Liver (tissue), 9 donors: ENCODE measurements around the gene KIT. TPM values are rescaled to one million over a fixed set of nuclear protein-coding genes. Genes with fewer than 3 reads are reported as not detected.

ENCODE experiments used
- DNase-seq: peaks from one replicate; pipeline ENCODE4 v3.0.0-alpha.2; 2017; ENCODE audit warnings: low spot score
- H3K27ac ChIP-seq, 2 donors: one replicate each; pipeline ENCODE4 v1.7.0; 2013; ENCODE audit warnings: inconsistent platforms in 2 of 2, low read length in 2 of 2, control low read depth in 1 of 2, low read depth in 1 of 2, mild to moderate bottlenecking in 1 of 2
- H3K27me3 ChIP-seq, 4 donors: one replicate each; pipeline versions ENCODE4 v1.6.1 to v1.7.0; 2013; ENCODE audit warnings: low read length in 3 of 4, inconsistent platforms in 1 of 4, mild to moderate bottlenecking in 1 of 4, moderate library complexity in 1 of 4; ENCODE audit not compliant: control insufficient read depth in 4 of 4, insufficient read depth in 4 of 4
- H3K36me3 ChIP-seq, 4 donors: one replicate each; pipeline versions ENCODE4 v1.6.1 to v1.7.0; 2013; ENCODE audit warnings: low read length in 3 of 4, mild to moderate bottlenecking in 3 of 4, low read depth in 1 of 4, moderate library complexity in 1 of 4; ENCODE audit not compliant: control insufficient read depth in 4 of 4, insufficient read depth in 3 of 4
- H3K4me1 ChIP-seq, 4 donors: one replicate each; pipeline versions ENCODE4 v1.6.1 to v1.7.0; 2013; ENCODE audit warnings: low read length in 3 of 4, mild to moderate bottlenecking in 3 of 4, moderate library complexity in 1 of 4; ENCODE audit not compliant: control insufficient read depth in 4 of 4, insufficient read depth in 4 of 4
- H3K4me3 ChIP-seq, 3 donors: one replicate each; pipeline versions ENCODE4 v1.6.1 to v1.7.0; 2013; ENCODE audit warnings: low read length in 3 of 3, control low read depth in 1 of 3, low read depth in 1 of 3, mild to moderate bottlenecking in 1 of 3
- H3K9ac ChIP-seq, 2 donors: one replicate each; pipeline ENCODE4 v1.7.0; 2013; ENCODE audit warnings: low read length in 2 of 2, mild to moderate bottlenecking in 2 of 2, moderate library complexity in 2 of 2, control low read depth in 1 of 2, low read depth in 1 of 2
- H3K9me3 ChIP-seq, 4 donors: one replicate each; pipeline versions ENCODE4 v1.6.1 to v1.7.0; 2013; ENCODE audit warnings: low read length in 3 of 4; ENCODE audit not compliant: control insufficient read depth in 4 of 4
- EGR1 ChIP-seq, 2 donors: IDR thresholded peaks; 2 replicates each; pipeline ENCODE4 v1.6.1; 2016 to 2018; ENCODE audit warnings: antibody characterized with exemption in 2 of 2, low read depth in 2 of 2
- FOXA1 ChIP-seq: IDR thresholded peaks from 2 replicates; pipeline ENCODE4 v1.6.1; 2016; ENCODE audit warnings: antibody characterized with exemption
- FOXA2 ChIP-seq: IDR thresholded peaks from 2 replicates; pipeline ENCODE4 v1.6.1; 2016; ENCODE audit warnings: antibody characterized with exemption
- GABPA ChIP-seq, 2 donors: IDR thresholded peaks in 1 of 2; conservative IDR thresholded peaks in 1 of 2; 2 replicates each; pipeline ENCODE4 v1.6.1; 2016; ENCODE audit warnings: antibody characterized with exemption in 2 of 2, mild to moderate bottlenecking in 1 of 2, moderate library complexity in 1 of 2
- HNF4A ChIP-seq, 2 donors: conservative IDR thresholded peaks; 2 replicates each; pipeline ENCODE4 v1.6.1; 2016; ENCODE audit warnings: antibody characterized with exemption in 2 of 2, mild to moderate bottlenecking in 2 of 2
- HNF4G ChIP-seq: IDR thresholded peaks from 2 replicates; pipeline ENCODE4 v1.6.1; 2016; ENCODE audit warnings: antibody characterized with exemption
- JUND ChIP-seq, 2 donors: IDR thresholded peaks; 2 replicates each; pipeline ENCODE4 v1.6.1; 2016; ENCODE audit warnings: antibody characterized with exemption in 2 of 2
- NR2F2 ChIP-seq: IDR thresholded peaks from 2 replicates; pipeline ENCODE4 v1.6.1; 2016; ENCODE audit warnings: antibody characterized with exemption
- RAD21 ChIP-seq, 2 donors: IDR thresholded peaks; 2 replicates each; pipeline ENCODE4 v1.6.1; 2016; ENCODE audit warnings: antibody characterized with exemption in 2 of 2, mild to moderate bottlenecking in 2 of 2
- RXRA ChIP-seq, 2 donors: IDR thresholded peaks; 2 replicates each; pipeline ENCODE4 v1.6.1; 2017 to 2018; ENCODE audit warnings: antibody characterized with exemption in 2 of 2, mild to moderate bottlenecking in 1 of 2
- SP1 ChIP-seq: IDR thresholded peaks from 2 replicates; pipeline ENCODE4 v1.6.1; 2018; ENCODE audit warnings: antibody characterized with exemption, mild to moderate bottlenecking
- TAF1 ChIP-seq: conservative IDR thresholded peaks from 2 replicates; pipeline ENCODE4 v1.6.1; 2016; ENCODE audit warnings: antibody characterized with exemption, mild to moderate bottlenecking
- YY1 ChIP-seq: IDR thresholded peaks from 2 replicates; pipeline ENCODE4 v1.6.1; 2016; ENCODE audit warnings: antibody characterized with exemption, mild to moderate bottlenecking
- WGBS: extraction: QIAGEN DNeasy Blood & Tissue Kit; methylation state at CpG from one replicate; pipeline ENCODE4 v1.1.7; 2013; 5-methylcytosine and 5-hydroxymethylcytosine counted together
- polyA plus RNA-seq, 2 donors: library from polyadenylated mRNA; stranded (reverse) in 1 of 2; unstranded in 1 of 2; fragments of 200-250 nt in 1 of 2; fragments of >200 nt in 1 of 2; fragmentation: Nextera tagmentation in 1 of 2; extraction: Ambion mirVana in 1 of 2; gene quantifications; one replicate each; pipeline versions ENCODE4 v1.2.1 to v1.2.3, GENCODE V29; 2013 to 2015
- total RNA-seq, 2 donors: library from RNA; depleted of rRNA; stranded (reverse); fragments of >200 nt; gene quantifications; one replicate each; pipeline ENCODE4 v1.2.3, GENCODE V29; 2014
- TF ChIP-seq, protein P1 (sequence below): IDR thresholded peaks from 2 replicates; pipeline ENCODE4 v1.6.1; 2016; ENCODE audit warnings: antibody characterized with exemption, mild to moderate bottlenecking
- TF ChIP-seq, protein P2 (sequence below): IDR thresholded peaks from 2 replicates; pipeline ENCODE4 v1.6.1; 2016; ENCODE audit warnings: antibody characterized with exemption
- donor health status: healthy.
- donor health status: healthy.
- donor health status: healthy.
- donor health status: healthy.
- donor health status: healthy.

KIT gene
- total and polyA plus RNA-seq, 4 donors, result 0.06 to 5.5 (median 0.96) TPM

DNA sequence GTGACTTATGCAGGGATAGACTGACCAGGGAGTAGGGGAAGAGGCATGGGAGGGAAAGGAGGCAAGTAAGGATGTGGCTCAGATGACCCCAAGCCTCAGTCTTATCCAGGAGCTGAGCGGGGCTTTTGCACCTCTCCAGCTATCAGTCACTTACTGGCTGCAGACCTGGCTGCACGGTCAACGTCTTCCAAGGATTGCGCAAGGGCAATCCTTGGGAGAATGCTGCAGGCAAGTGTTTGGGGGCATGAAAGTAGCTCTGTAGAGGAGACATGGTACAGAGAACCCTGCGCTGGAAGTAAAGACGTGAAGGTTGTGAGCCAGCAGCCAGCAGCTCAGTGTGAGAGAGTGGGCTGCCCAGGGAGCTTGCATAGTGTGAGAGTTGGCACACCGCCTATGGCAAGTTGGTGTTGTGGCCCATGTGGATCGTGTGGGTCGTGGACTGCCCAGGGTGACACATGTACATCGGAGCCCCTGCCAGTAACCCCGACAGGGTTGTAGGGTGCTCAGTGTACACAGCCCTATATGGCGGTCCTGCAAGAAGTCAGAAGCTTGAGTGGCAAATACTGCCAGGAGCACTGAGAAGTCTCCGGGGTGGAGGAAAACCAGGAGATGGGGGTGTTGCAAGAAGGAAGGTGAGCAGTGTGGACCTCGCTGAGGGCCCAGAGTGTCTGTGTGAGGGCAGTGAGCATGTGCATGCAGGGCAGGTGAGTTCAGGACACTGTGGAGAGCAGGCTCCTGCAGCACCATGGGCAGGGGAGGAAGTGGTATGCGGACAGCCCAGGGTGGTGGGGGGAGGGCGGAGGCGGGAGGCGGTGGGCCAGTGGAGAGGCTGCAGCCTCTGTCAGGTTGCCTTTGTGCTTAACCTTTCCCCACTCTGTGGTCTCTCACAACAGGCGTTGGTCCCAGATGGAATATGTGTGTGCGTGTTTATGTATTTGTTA, 50.9 kb downstream of the KIT start:
- Histone ChIP-seq H3K9ac (no peak overlapping the region), H3K9me3 (peaks cover 0 to 5% (median 0%) of the 10 kb centered on the region in 4 donors), H3K36me3 (no peaks in the 10 kb centered on the region), H3K27ac (no peak overlapping the region), H3K27me3 (no peaks in the 10 kb centered on the region), H3K4me1 (no peaks in the 10 kb centered on the region), H3K4me3 (no peak overlapping the region)
- DNase-seq, result no peak
- 77% methylated on average over 20 of the region's 20 CpGs for WGBS
- TF ChIP-seq, protein P1, sequence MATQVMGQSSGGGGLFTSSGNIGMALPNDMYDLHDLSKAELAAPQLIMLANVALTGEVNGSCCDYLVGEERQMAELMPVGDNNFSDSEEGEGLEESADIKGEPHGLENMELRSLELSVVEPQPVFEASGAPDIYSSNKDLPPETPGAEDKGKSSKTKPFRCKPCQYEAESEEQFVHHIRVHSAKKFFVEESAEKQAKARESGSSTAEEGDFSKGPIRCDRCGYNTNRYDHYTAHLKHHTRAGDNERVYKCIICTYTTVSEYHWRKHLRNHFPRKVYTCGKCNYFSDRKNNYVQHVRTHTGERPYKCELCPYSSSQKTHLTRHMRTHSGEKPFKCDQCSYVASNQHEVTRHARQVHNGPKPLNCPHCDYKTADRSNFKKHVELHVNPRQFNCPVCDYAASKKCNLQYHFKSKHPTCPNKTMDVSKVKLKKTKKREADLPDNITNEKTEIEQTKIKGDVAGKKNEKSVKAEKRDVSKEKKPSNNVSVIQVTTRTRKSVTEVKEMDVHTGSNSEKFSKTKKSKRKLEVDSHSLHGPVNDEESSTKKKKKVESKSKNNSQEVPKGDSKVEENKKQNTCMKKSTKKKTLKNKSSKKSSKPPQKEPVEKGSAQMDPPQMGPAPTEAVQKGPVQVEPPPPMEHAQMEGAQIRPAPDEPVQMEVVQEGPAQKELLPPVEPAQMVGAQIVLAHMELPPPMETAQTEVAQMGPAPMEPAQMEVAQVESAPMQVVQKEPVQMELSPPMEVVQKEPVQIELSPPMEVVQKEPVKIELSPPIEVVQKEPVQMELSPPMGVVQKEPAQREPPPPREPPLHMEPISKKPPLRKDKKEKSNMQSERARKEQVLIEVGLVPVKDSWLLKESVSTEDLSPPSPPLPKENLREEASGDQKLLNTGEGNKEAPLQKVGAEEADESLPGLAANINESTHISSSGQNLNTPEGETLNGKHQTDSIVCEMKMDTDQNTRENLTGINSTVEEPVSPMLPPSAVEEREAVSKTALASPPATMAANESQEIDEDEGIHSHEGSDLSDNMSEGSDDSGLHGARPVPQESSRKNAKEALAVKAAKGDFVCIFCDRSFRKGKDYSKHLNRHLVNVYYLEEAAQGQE, result no peak
- no peak for TF ChIP-seq HNF4G
- TF ChIP-seq, protein P2, sequence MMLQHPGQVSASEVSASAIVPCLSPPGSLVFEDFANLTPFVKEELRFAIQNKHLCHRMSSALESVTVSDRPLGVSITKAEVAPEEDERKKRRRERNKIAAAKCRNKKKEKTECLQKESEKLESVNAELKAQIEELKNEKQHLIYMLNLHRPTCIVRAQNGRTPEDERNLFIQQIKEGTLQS, result no peak
- TF ChIP-seq NR2F2, result no peak
- TF ChIP-seq GABPA (IDR thresholded peaks at IDR 0.05 in 1 of 2, conservative IDR thresholded peaks at IDR 0.05 in 1 of 2), result no peak
- TF ChIP-seq RAD21 (IDR thresholded peaks at IDR 0.05), result no peak
- no peak for TF ChIP-seq SP1
- TF ChIP-seq FOXA2, result no peak

DNA sequence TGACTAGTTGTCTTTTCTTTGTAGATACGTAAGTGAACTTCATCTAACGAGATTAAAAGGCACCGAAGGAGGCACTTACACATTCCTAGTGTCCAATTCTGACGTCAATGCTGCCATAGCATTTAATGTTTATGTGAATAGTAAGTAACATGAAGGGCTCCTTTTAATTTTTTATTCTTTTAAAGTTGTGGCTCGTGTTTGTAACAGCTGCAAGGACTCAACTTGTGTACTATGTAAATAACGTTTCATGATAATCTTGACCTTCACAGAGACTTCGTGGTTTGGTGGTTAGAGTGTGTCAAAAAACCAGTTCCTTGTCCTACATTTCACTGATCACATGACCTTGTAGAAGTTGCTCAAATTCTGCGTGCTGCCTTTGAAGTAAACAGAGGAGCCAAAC, 51.6 kb downstream of the KIT start:
- no peaks in the 10 kb centered on the region for H3K27me3 ChIP-seq
- H3K4me1 ChIP-seq, result no peaks in the 10 kb centered on the region
- no peak overlapping the region for H3K9ac ChIP-seq
- no peak overlapping the region for H3K4me3 ChIP-seq
- H3K9me3 ChIP-seq, result peaks cover 0 to 5% (median 0%) of the 10 kb centered on the region in 4 donors
- 57% methylated on average over 8 of the region's 8 CpGs for WGBS
- no peak for TF ChIP-seq RXRA (IDR thresholded peaks at IDR 0.05)
- no peak for TF ChIP-seq HNF4A (conservative IDR thresholded peaks at IDR 0.05)
- no peak for TF ChIP-seq JUND (IDR thresholded peaks at IDR 0.05)
- H3K36me3 ChIP-seq, result no peaks in the 10 kb centered on the region
- DNase-seq, result no peak
- H3K27ac ChIP-seq, result no peak overlapping the region

DNA sequence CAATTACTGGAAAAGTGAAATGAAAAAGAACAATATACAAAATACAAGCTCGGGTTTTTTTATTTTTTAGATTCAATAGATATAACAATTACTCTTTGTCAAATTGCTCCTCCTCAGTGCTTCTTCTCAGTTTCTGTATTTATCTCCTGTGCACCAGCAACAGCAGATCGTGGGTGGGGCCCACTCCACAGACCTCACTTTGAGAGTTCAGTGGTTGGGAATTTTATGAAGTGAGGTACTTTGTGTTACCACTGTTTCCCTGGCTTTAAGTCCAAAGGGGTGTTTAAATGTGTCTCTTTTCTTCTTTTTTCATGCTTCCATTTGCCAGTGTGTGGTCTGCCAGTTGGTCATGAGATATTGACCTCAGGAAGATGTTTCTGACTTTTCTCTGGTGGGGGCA, 54.4 kb downstream of the KIT start:
- Histone ChIP-seq H3K27me3 (no peaks in the 10 kb centered on the region), H3K4me3 (no peak overlapping the region), H3K9ac (no peak overlapping the region), H3K4me1 (no peaks in the 10 kb centered on the region), H3K27ac (no peak overlapping the region), H3K36me3 (no peaks in the 10 kb centered on the region), H3K9me3 (peaks cover 0 to 5% (median 0%) of the 10 kb centered on the region in 4 donors)
- TF ChIP-seq HNF4G, result no peak
- no peak for TF ChIP-seq RXRA (IDR thresholded peaks at IDR 0.05)
- no peak for TF ChIP-seq FOXA2
- TF ChIP-seq TAF1, result no peak
- no peak for TF ChIP-seq JUND (IDR thresholded peaks at IDR 0.05)
- TF ChIP-seq GABPA (IDR thresholded peaks at IDR 0.05 in 1 of 2, conservative IDR thresholded peaks at IDR 0.05 in 1 of 2), result no peak
- no peak for TF ChIP-seq SP1
- TF ChIP-seq RAD21 (IDR thresholded peaks at IDR 0.05), result no peak
- no peak for TF ChIP-seq EGR1 (IDR thresholded peaks at IDR 0.05; ENCODE audit: low read depth in 2 of 2)
- TF ChIP-seq FOXA1, result no peak
- TF ChIP-seq YY1, result no peak
- TF ChIP-seq, protein P2, result no peak
- TF ChIP-seq HNF4A (conservative IDR thresholded peaks at IDR 0.05), result no peak
- no peak for DNase-seq
- 73% methylated on average over 2 of the region's 2 CpGs for WGBS
